HG02623 (cell line): ENCODE data around the gene MPST.
"Not testable (repeated sequence)": the region's sequence is repeated elsewhere in the genome, so short reads cannot be mapped to it uniquely, and the experiment has no call there.

Source experiments
- ATAC-seq: cut with Tn5 transposase; IDR thresholded peaks from one replicate; pipeline ENCODE4 v1.9.1; 2021; ENCODE audit warnings: moderate library complexity; ENCODE audit not compliant: unreplicated experiment

Gene MPST

DNA sequence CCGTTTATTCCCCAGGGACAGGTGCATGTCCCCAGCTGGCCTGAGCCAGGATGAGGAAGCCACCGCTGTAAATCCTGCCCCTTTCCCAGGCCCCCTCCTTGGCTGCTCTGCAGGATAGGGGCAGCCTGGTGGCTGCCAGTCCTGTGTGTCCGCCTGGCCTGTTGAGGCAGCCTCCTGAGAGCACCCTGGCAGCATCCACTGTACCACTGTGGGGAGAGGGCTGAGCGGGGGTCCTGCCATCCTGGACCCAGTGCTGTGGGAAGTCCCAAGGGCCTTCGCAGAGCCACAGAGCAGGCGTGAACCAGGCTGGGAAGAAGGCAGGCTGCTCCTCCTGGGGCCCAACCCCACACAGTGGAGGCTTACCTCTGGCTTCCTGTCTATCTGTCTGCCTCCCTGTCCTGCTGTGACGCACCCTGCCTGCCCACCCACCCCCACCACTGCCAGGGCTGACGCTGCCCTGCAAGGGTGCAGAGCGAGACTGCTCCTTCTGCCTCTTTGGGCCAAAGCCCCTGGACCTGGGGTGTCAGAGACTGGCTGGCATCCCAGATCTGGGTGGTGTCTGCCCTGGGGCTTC lies 40.4 kb downstream of the MPST start:
- no peak for ATAC-seq

DNA sequence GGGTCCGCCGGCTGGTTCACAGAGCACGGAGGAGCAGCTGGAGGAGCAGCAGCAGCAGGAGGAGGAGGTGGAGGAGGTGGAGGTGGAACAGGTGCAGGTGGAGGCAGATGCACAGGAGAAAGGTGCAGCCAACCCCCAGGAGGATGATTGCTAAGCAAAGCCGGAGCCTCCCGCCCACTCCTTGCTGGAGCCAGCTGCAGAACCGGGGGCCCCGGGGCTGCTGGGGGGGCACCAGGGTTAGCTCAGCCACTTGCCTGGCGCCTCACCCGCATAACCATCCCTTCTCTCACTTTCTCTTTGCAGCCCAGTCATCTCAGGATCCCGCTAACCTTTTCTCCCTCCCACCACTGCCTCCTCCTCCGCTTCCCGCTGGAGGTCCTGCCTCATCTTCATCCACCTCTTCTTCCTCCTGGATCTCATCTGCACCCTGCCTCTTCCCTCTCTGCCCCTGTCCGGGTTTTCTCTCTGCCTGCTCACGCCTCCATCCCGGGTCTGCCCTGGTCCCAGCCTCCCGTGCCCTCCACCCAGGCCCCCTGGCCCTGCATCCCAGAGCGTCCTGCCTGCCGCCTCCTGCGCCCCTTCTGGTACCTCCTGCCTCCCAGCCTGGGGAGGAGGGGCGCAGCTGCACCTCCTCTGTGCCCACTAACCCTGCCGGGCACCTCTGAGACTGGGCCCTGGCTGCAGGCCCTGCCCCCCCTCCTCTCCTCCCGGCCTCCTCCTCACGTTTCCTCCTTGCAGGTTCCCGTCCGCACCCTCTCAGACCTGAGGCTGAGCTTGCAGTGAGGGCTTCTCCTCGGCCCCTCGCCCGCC lies 41.5 kb downstream of the MPST start:
- no peak for ATAC-seq

DNA sequence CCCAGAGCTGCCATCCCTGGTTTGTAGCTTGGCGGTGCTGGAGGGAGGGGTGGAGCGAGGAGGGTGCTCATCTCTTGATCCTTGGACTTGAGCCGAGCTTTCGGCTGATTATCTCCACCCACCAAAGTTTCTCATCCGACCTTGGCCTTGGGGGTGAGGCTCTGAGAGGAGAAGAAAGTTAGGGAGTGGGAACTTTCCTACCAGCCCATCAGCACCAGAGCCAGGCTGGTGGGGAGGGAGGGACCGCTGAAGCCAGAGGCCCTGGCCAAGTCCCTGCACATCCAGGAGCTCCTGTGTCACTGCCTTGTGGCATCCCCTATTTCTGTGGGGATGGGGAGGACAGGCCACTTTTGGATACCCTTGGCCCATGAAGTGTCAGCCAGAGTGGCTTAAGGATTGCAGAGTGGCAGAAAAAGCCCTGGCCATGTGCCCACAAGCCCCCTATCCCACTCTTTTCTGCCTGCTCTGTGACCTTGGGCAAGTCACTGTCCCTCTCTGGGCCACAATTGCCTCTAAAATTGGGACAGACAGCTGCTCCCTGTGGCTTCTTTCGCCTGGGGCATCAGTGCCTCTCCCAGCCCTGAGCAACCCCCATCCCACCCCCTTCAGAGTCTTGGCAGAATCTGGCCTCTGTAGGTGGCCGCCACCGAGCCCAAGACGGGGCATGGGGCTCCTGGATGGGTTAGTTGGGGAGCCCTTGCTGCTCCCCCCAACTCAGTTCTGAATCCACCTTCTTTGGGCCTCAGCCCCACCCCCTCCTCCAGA lies 42.3 kb downstream of the MPST start:
- no peak for ATAC-seq

DNA sequence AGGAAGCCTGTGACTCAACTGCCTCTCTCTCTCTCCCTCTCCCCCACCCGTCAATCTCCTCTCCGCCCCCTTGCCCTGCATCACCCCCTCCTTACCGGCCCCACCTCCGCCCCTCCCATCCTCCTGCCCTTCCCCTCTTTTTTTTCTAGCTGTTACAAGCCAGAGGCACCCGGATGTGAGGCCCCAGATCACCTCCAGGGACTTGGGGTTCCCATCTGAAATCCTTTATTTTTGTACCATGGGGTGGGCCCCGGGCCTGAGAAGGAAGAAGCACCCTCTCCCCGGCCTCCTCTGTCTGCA lies 42.8 kb downstream of the MPST start:
- ATAC-seq, result no peak

DNA sequence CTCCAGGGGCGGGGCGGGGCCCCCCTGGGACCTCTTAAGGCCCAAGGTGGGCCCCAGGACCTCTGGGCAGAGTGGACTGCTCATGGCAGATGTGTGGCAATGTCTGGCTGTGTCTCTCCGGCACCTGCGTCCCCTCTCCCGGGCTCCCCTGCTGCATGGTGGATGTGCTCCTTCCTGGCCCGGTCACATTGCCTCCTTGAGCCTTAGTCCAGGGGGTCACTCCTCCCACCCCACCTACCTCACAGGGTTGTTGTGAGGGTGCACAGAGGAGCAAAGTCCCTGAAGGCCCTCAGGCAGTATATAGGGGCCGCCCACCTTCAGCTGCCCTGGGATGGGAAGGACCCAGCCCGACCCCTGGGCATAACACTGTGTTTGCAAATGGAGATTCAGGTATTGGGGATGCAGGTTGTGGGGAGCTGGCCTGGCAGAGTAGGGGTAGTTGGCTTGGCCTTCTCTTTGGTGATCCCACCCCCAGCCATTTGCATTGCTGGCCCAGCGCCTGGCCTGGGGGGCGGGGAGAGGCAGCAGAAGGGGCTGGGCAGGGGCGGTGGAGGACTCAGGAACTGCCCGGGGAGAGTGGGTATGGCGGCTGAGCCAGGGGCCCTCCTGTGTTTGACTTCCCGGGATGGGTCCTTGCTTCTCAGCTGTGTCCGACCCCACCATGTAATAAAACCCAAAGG lies 43.3 kb downstream of the MPST start:
- no peak for ATAC-seq

DNA sequence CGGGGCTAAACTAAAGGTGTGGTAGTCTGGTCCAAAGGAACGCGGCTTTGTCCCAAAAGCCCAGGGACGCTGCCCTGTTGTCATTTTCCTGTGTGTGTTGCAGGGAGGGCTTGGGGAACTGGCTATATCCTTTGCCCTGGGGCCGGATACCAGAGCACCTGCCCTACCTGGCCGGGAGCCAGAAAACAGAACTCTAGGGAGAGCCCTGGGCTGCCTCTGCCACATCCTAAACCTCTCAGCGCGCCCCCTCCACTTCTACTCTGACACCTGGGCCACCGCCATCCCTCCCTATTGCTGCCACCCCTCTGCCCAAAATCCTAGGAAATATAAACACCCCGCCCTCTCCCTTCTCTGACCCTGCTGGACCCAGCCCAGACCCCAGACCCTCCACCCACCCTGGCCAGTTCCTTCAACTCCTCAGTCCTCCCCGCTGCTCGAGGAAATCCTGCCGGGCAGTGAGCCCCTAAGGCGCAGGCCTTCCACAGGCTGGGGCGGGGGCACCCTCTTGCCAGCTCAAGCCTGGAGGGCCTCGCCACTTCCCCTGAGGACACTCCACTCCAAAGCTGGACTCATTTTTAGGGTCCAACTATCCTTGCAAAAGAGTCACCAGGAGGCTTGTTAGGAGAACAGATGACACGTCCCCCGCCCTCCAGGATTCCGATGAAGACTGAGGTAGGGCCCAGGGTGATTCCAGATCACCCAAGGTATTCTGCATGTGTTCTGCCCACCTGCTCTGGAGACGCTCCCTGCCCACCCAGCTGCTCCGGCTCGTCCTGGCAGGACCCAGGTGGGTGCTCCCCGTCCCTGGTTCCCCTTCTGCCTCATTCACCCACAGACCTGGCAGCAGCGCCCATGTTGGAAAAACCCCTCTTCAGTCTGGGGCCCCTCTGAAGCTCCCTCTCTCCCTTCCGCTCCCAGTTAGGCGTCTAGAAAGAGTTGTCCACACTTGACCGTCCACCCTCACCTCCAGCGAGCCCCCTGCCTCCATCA lies 44.2 kb downstream of the MPST start:
- ATAC-seq, result no peak

DNA sequence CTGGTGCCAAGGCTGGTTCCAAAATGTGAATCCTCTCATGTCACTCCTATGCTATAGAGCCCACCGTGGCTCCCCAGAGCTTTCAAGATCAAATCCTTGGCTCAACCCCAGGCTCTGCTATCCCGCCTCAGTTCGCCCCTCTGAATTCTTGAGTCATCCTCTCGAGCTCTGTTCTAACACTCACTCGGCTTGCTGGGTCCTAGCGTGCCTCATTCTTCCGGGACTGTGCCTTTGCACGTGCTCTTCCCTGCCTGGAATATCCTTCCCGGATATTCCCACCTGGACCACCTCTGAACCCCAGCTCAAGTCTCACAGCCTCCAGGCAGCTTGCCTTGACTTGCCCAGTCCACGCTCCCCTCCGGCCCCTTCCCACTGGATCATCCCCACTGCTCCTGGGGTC lies 45.0 kb downstream of the MPST start:
- ATAC-seq, result no peak

DNA sequence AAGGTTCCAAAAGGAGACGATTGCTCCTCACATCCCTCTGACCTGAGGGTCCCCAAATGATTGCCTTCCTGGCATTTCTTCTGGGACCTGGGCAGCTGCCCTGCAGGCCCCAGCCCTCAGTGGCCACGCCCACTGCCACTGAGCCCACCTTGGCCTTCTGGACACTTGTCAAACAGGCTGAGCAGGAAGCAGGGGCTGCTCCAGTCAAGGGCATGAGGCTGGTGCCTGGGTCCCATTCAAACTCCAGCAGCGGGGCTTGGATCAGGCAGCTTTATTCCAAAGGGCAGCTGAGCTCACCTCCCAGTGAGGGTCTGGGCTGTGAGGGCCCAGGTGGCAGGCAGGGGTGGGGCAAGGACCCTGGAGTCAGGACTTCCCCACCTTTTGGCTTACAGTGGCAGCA lies 45.6 kb downstream of the MPST start:
- no peak for ATAC-seq

DNA sequence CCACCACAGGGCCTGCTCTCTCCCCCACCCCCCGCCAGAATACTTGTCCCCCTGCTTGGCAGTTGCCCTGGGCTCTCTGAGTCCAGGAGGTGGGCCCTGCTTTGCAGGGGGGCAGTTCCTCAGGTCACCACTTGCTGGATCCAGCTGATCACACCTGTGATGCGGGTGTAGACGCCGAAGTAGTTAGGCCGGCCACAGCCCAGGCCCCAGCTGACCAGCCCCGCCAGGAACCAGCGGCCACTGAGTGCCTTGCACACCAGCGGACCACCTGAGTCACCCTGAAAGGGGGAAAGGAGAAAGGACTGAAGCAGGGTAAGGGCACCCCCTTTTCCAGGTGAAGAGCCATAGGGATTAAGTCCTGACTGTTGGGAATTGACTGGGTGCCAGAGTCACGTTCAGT lies 46.4 kb downstream of the MPST start:
- ATAC-seq, result no peak

DNA sequence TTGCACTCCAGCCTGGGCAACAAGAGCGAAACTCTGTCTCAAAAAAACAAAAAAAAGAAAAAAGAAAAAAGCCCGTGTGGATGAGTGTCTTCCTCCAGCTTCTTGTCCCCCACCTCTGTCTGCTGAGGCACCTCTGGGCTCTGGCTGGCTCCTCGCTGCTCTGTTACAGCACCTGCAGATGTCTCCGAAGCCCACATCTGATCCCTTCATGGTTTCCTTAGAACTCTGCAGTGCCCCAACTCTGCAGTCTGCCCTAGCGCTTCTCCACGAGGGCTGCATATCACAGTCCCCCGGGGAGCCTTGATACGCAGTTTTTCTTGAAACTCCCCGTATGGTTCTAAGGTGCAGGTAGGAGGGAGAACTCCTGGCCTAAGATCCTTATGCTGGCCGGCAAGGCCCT lies 47.9 kb downstream of the MPST start:
- ATAC-seq, result no peak

DNA sequence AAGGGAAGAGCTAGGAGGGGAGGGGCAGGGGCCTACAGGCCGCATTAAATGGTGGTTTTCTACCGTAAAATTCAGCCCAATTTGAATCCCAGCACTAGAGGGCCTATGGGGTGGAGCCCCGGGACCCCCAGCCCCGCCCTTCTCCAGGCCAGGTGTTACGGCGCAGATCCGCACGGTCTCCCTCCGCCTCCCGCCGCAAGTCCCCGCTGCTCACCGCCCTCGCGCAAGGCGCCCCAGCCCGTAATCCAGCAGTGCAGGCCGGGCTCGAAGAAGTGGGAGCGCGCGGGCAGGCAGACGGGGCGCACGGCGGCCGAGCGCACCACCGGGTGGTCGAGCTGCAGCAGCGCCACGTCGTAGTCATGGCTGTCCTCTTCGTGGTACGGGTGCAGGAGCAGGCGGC lies 49.3 kb downstream of the MPST start:
- no peak for ATAC-seq

DNA sequence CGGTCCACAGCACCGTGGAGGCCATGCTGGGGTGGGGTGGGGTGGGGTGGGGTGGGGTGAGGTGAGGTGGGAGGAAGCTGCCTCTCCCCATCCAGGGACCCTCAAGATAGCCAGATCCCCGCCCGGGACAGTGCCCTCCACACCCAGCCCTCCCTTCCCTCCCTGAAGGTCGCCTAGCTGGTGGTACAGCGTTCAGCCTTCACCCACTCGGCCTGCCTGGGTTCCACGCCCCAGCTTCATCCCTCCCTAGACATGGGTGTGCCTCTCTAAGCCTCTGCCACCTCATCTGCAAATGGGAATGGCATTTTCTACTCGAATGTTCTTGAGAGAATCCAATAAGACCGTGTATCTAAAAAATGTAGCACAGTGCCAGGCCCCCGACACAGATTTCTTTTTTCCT lies 49.8 kb downstream of the MPST start:
- ATAC-seq, result no peak

DNA sequence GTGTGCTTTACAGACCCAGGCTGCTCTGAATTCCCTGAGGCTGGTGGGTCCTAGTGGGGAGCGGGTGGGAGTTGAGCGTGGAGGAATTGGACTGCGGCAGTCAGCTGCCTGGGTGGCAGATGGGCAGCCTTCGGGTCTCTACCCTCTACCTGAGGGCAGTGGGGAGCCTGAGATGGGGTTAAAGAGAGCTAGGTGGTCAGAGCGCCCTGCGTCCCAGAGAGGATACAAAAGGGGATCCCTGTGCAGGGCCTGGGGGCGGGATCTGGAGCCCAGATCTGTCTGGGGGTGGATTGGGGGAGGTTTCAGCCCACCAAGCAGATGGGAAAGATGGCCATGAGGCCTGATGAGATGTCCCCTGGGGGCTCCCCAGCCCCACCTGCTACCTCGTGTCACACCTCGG lies 50.2 kb downstream of the MPST start:
- no peak for ATAC-seq

DNA sequence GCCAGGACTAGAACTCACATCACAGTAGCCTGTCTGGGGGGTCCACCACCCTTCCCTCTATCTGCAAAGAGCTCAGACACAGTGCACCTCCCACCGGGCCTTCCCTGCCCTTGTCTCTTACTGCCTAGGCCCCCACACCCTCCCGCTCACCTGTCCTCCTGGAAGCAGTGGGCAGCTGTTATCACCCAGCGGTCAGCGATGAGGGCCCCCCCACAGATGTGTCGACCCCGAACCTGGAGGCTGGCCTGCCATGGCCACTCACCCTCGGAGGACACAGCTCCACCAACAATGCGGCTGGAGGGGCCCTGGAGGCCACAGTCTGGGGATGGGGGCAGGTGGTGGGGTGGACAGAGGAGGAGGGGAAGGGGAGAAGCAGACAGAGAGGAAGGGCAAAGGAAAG lies 50.8 kb downstream of the MPST start:
- no peak for ATAC-seq

DNA sequence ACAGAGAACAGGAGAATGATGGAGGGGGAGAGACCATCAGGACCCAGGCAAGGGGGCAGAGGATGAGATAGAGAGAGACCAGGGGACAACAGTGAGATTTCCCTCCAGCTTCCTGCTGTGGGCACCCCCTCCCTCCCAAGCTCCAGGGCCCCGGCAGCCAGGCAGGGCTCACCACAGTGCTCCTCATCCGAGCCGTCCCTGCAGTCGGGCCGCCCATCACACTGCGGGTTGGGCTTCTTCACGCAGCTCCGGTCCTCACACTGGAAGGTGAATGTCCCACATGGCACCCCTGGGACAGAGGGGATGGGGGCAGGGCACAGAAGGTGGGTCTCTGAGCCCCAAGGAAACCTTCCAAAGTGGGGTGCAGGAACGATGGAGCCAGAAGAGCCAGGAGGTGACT lies 51.2 kb downstream of the MPST start:
- no peak for ATAC-seq

DNA sequence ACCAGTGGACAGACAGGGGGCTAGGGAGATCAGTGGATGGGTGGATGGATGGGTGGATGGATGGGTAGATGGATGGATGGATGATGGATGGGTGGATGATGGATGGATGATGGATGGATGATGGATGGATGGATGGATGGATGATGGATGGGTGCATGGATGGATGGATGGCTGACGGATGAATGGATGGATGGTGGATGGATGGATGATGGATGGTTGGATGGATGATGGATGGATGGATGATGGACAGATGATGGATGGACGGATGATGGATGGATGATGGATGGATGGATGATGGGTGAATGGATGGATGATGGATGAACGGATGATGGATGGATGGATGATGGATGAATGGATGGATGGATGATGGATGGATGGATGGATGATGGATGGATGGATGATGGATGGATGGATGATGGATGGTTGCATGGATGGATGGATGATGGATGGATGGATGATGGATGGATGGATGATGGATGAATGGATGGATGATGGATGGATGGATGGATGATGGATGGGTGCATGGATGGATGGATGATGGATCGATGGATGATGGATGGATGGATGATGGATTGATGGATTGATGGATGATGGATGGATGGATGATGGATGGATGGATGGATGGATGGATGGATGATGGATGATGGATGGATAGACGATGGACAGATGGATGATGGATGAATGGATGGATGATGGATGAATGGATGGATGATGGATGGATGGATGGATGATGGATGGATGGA lies 52.5 kb downstream of the MPST start:
- not testable (repeated sequence) for ATAC-seq

DNA sequence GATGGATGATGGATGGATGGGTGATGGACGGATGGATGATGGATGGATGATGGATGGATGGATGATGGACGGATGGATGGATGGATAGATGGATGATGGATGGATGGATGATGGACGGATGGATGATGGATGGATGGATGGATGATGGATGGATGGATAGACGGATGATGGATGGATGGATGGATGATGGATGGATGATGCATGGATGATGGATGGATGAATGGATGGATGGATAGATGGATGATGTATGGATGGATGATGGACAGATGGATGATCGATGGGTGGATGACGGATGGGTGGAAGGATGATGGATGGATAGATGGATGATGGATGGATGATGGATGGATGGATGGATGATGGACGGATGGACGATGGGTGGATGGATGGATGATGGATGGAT lies 53.1 kb downstream of the MPST start:
- no peak for ATAC-seq

DNA sequence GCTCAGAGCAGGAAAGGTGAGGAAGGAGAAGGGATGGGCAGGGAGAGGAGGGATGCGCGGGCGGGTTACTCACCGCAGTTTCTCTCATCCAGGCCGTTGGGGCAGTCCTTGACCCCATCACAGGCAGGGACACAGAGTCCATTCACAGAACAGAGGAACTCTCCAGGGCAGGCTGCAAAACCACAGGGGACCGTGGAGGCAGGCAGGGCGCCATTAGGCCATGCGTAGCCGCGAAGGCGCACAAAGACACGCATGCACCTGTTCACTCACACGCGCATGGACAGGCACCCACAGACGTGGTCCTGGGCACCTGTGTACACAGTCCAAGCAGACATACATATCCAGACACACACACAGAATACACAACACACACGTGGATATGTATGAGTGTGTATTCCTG lies 55.0 kb downstream of the MPST start:
- ATAC-seq, result no peak

DNA sequence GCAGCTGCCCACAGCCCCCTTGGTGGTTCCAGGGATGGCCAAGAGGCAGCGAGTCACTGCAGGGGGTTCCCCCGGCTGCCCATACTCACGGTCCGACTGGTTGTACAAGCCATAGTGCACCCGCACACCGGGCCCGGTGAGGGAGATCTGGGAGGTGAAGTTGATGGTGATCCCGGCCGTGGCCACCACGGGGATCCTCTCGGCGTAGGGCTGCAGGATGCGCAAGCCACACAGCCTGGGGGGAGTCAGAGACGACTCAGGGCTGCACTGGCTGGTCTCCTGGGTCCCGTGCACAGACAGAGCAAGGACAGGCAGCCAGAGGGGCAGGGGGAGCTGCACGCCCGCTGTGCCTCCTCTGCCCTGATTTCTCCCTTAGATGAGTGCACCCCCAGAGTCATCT lies 55.5 kb downstream of the MPST start:
- no peak for ATAC-seq
